Measurements from ENCODE around the gene SLC1A2.
A peak's percentile ranks its signal among the peaks of the same experiment; 100 is the strongest.

SLC1A2 gene

DNA sequence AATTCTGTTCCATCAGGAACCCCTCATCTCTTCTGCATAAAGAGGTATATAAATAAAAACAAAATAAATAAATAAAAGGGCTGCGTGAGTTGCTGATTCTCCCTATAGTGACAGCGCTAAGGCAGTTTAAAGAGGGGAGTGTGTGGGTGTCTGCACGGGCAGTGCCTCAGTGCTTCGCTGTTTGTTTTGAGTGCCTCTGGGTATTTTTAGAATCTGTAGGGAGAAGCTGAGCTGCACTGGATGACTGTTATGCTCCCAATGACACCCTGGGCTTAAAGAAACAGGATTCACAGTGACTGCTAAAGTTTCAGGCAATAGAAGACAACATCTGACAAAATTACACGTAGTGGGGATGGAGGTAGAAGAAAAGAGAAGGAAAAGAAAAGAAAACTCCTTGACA is 38.8 kb downstream of the SLC1A2 start:
- DNase-seq (ENCODE audit: low read depth): no peak
- TF ChIP-seq, protein P1, sequence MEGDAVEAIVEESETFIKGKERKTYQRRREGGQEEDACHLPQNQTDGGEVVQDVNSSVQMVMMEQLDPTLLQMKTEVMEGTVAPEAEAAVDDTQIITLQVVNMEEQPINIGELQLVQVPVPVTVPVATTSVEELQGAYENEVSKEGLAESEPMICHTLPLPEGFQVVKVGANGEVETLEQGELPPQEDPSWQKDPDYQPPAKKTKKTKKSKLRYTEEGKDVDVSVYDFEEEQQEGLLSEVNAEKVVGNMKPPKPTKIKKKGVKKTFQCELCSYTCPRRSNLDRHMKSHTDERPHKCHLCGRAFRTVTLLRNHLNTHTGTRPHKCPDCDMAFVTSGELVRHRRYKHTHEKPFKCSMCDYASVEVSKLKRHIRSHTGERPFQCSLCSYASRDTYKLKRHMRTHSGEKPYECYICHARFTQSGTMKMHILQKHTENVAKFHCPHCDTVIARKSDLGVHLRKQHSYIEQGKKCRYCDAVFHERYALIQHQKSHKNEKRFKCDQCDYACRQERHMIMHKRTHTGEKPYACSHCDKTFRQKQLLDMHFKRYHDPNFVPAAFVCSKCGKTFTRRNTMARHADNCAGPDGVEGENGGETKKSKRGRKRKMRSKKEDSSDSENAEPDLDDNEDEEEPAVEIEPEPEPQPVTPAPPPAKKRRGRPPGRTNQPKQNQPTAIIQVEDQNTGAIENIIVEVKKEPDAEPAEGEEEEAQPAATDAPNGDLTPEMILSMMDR (conservative IDR thresholded peaks at IDR 0.05; ENCODE audit: low read depth, low read length): no peak
- no peak overlapping the region for H3K4me3 ChIP-seq (ENCODE audit: low read length)

DNA sequence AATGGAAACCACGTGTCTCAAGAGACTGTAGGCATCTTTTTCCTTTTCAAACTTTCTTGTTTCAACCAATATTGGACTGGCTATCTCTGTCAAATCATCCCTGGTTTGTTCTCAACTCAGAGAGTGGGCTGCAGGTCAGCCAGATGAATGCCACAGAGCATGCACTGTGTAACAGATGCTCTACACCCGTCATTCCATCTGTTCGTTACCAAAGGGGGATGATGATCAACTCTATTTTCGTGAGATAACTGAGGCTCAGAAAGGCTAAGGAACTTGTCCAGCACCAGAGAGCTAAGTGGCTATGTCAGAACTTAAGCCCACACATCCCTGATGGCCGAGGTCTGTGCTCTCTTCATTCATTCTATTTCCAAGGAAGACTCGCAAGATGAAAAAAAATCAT is 42.1 kb downstream of the SLC1A2 start:
- DNase-seq (ENCODE audit: low read depth): no peak
- TF ChIP-seq, protein P1 (conservative IDR thresholded peaks at IDR 0.05; ENCODE audit: low read depth, low read length): no peak
- no peak overlapping the region for H3K4me3 ChIP-seq (ENCODE audit: low read length)

DNA sequence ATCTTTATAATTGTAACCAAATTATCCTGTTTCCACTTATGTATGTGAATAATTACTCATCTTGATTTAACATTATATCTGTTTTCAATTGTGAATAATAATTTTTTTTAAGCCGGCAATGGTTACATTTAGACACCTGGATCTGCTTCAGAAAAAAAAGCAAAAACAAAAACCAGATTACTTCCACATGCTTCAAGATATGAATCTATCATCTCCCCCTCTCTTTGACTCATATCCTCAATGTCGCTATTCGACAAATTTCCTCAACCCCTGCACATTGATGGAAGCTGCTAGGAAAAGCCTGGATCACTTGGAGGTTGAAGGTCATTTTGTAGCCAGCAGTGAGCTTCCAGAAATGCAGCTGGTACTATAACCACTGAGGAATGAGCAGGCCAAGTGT is 42.7 kb downstream of the SLC1A2 start:
- DNase-seq (ENCODE audit: low read depth): no peak
- H3K4me3 ChIP-seq (ENCODE audit: low read length): no peak overlapping the region
- TF ChIP-seq, protein P1 (conservative IDR thresholded peaks at IDR 0.05; ENCODE audit: low read depth, low read length): no peak

DNA sequence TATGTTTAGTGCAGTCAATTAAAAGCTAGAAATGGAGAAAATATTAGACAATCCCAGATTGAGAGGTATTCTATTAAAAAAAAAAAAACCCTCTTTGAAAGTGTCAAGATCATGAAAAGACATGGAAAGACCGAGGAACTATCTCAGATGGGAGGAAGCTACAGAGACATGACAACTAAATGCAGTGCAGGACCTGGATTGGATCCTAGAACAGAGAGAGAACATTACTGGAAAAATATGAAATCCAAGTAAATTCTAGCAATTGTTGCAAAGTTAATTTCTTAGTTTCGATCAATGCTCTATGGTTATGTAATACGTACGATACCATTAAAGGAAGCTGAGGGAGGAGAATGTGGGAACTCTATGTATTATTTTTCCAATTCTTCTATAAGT is 43.2 kb downstream of the SLC1A2 start:
- H3K4me3 ChIP-seq (ENCODE audit: low read length): no peak overlapping the region
- no peak for DNase-seq (ENCODE audit: low read depth)
- TF ChIP-seq, protein P1 (conservative IDR thresholded peaks at IDR 0.05; ENCODE audit: low read depth, low read length): no peak

DNA sequence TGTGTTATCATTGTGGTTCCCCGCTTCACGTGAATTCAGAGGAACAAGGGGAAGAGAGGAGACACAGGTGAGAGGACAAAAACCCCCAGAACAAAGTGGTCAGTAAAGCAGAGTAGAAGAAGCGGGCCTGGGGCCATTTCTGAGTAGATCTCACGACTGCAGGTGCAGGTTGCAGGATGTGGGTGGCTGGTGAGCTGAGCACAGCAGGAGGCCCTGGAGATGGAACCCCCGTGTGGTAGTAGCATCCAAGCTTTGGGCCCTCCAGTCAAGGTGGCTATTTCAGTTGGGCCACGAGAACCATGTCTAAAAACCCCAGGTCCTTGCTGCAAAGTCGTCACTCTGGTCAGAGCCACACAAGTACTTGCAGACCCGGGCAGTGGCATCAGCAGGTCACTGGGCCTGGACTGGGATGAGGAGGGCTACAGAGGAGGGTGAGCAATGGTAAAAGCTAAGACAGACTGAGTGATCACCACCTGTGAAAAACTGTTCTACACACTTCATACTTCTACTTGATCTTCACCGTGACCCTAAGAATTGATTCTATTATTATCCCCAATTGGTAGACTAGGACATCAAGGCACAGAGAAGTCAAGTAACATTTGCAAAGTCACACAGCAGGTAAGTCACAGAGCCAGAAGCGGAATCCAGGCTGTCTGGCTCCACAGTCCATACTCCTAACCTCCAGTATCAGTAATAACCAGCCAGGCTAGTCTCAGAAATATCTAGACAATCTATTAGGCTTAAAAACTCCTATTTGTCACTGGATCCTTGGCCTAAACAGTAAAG is 43.8 kb downstream of the SLC1A2 start:
- TF ChIP-seq, protein P1 (conservative IDR thresholded peaks at IDR 0.05; ENCODE audit: low read depth, low read length): no peak
- no peak overlapping the region for H3K4me3 ChIP-seq (ENCODE audit: low read length)
- no peak for DNase-seq (ENCODE audit: low read depth)

DNA sequence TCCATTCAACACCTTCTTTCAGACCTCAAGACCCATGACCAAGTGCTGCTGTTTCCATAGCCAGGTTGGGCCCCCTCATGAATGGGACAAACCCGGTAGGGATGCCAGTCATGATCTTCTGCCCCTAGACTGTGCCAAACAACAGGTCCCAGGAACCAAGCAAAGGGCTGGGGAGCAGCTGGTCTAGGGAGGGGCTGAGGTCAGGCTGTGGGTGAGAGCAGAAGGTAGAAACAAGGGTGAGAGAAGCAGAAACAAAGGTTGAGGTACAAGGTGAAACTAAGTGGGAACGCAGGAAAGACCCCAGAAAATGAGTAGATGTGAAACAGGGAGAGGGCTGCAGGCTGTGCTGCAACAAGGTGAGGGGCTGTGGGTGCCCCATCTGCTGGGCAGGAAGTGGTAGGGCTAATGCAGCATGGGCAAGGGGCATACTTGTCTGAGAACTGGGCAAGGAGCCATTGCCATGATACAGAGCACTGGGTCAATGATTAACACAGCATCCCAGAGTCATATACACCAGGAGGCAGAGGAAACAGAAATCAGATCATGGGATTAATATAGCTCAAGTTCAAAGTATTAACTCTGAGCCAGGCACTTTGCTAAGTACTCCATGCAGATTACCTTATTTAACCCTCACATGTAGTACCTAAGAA is 45.9 kb downstream of the SLC1A2 start:
- TF ChIP-seq, protein P1 (conservative IDR thresholded peaks at IDR 0.05; ENCODE audit: low read depth, low read length): peak; percentile 47
- no peak overlapping the region for H3K4me3 ChIP-seq (ENCODE audit: low read length)
- peak; percentile 53 for DNase-seq (ENCODE audit: low read depth)
